HG03354 (cell line): ENCODE results near the gene ABCC9.
"Not testable (repeated sequence)": the region's sequence is repeated elsewhere in the genome, so short reads cannot be mapped to it uniquely, and the experiment has no call there.

ENCODE experiments used
- ATAC-seq: cut with Tn5 transposase; IDR thresholded peaks from one replicate; pipeline ENCODE4 v1.9.1; 2021; ENCODE audit warnings: mild to moderate bottlenecking; ENCODE audit not compliant: unreplicated experiment, poor library complexity, severe bottlenecking

The ABCC9 gene

GRCh38 chr12:21938879-21939278 is 2.3 kb downstream of the ABCC9 start:
- ATAC-seq = no peak

- no peak for ATAC-seq
These were observed 7.1 kb downstream of the ABCC9 start for GRCh38 chr12:21934173-21934572.

GRCh38 chr12:21933656-21934055 is 7.6 kb downstream of the ABCC9 start:
- ATAC-seq = no peak

- not testable (repeated sequence) for ATAC-seq
These were observed 11.3 kb downstream of the ABCC9 start for GRCh38 chr12:21929972-21930371.

GRCh38 chr12:21925296-21925913 is 15.8 kb downstream of the ABCC9 start:
- ATAC-seq = no peak

- no peak for ATAC-seq
These were observed 19.8 kb downstream of the ABCC9 start for GRCh38 chr12:21921436-21921835.

- ATAC-seq = no peak
These were observed 22.8 kb downstream of the ABCC9 start for GRCh38 chr12:21918456-21918855.

- no peak for ATAC-seq
These were observed 27.4 kb downstream of the ABCC9 start for GRCh38 chr12:21913823-21914222.

- ATAC-seq = no peak
These were observed 28.9 kb downstream of the ABCC9 start for GRCh38 chr12:21912318-21912717.

- no peak for ATAC-seq
These were observed 29.4 kb downstream of the ABCC9 start for GRCh38 chr12:21911832-21912231.

GRCh38 chr12:21910657-21911056 is 30.6 kb downstream of the ABCC9 start:
- no peak for ATAC-seq

- no peak for ATAC-seq
These were observed 33.0 kb downstream of the ABCC9 start for GRCh38 chr12:21907948-21908837.

GRCh38 chr12:21906919-21907493 is 34.2 kb downstream of the ABCC9 start:
- ATAC-seq = peak; percentile 98

GRCh38 chr12:21899532-21899931 is 41.7 kb downstream of the ABCC9 start:
- ATAC-seq = not testable (repeated sequence)

GRCh38 chr12:21895651-21896050 is 45.6 kb downstream of the ABCC9 start:
- ATAC-seq = no peak

GRCh38 chr12:21894792-21895595 is 46.2 kb downstream of the ABCC9 start:
- ATAC-seq = peak; percentile 73

- no peak for ATAC-seq
These were observed 47.3 kb downstream of the ABCC9 start for GRCh38 chr12:21893924-21894323.

- ATAC-seq = no peak
These were observed 48.9 kb downstream of the ABCC9 start for GRCh38 chr12:21892341-21892740.

GRCh38 chr12:21891751-21892217 is 49.4 kb downstream of the ABCC9 start:
- no peak for ATAC-seq

GRCh38 chr12:21888276-21888863 is 52.9 kb downstream of the ABCC9 start:
- no peak for ATAC-seq
